Muscle layer of colon (tissue), 2 donors: ENCODE results near the gene NARF.

Experiments used
- H3K27ac ChIP-seq: one replicate; pipeline ENCODE4 v1.7.0; 2013; ENCODE audit warnings: low read depth, mild to moderate bottlenecking, low read length, moderate library complexity
- H3K27me3 ChIP-seq, 2 donors: one replicate each; pipeline ENCODE4 v1.7.0; 2013; ENCODE audit warnings: low read length in 2 of 2, mild to moderate bottlenecking in 2 of 2; ENCODE audit not compliant: insufficient read depth in 2 of 2, control insufficient read depth in 1 of 2
- H3K36me3 ChIP-seq: one replicate; pipeline ENCODE4 v1.7.0; 2013; ENCODE audit warnings: mild to moderate bottlenecking, low read length; ENCODE audit not compliant: insufficient read depth
- H3K4me1 ChIP-seq: one replicate; pipeline ENCODE4 v1.7.0; 2013; ENCODE audit warnings: mild to moderate bottlenecking, low read length; ENCODE audit not compliant: insufficient read depth
- H3K4me3 ChIP-seq, 2 donors: one replicate each; pipeline ENCODE4 v1.7.0; 2013; ENCODE audit warnings: low read length in 2 of 2, low read depth in 1 of 2, mild to moderate bottlenecking in 1 of 2, moderate library complexity in 1 of 2
- H3K9ac ChIP-seq: one replicate; pipeline ENCODE4 v1.7.0; 2013; ENCODE audit warnings: low read length
- H3K9me3 ChIP-seq: one replicate; pipeline ENCODE4 v1.7.0; 2013; ENCODE audit warnings: mild to moderate bottlenecking, low read length
- donor health status: abdominal sarcoma.
- donor health status: Adenocarcinoma of cecum.

NARF gene

GRCh38 chr17:82416771-82417170 is 41.8 kb upstream of the NARF start:
- H3K4me3 ChIP-seq, result no peak overlapping the region
- H3K36me3 ChIP-seq, result no peaks in the 10 kb centered on the region
- peaks cover 11% of the 10 kb centered on the region for H3K4me1 ChIP-seq
- no peaks in the 10 kb centered on the region for H3K27me3 ChIP-seq
- H3K9me3 ChIP-seq, result no peaks in the 10 kb centered on the region
- no peak overlapping the region for H3K9ac ChIP-seq
- no peak overlapping the region for H3K27ac ChIP-seq

DNA sequence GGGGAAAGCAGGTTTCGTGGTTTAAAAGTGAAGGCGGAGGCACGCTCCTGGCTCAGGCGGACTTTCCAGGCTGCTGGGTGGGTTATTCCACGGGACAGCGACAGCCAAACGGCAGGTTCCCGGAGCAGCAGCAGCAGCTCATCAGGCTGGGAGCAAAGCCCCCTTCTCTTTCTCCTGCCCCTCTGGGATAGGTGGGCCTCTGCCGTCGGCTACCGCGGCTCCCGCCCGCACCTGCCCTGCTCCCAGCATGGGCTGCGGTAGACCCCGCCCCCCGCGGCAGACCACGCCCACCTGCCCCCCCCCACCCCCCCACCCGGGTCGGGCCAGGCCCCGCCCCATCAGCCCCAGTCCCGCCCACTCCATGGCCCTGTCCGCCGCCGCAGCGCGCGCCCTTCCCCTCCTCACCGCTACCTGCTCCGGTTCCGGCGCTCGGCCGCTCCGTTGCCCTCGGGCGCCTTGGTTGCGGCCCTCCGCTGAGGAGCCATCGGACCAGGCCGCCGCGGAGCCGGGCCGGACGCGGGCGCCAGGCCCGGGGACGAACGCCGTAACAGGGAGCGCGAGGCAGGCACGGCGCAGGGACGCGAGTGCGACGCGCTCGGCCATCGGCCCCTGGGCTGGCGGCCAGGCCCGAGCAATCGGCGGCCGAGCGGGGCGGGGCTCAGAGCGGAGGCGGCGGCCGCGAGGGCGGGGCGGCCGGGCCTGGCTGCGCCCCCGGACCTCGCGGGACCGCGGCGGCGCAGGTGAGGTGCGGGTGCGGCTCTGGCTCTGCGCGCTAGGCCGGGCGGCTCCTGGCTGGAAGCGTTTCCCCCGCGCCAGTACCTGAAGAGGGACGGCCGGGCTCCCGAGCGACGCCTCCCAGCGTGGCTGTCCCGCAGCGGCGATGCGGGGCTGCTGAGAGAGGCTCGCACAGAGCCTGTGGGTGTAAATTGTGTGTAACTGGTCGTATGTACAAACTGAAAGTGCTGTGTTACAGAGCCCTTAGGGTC is 40.2 kb upstream of the NARF start, which contains the start of the genes HEXD and OGFOD3:
TSS of gene HEXD (plus strand) at position 347 of the 986 bp plus-strand sequence. CDS start 1,453 bp downstream, outside the sequence.
TSS of gene OGFOD3 (minus strand) at position 586 of the 986 bp plus-strand sequence. CDS start at position 485, 101 bp downstream.
- peak within 1 kb of the TSS; percentile 63 for H3K27ac ChIP-seq
- peak within 1 kb of the TSS; percentile 56 to 94 for H3K4me3 ChIP-seq
- H3K27me3 ChIP-seq, result no peaks in the 10 kb centered on the region
- no peak within 1 kb of the TSS for H3K9ac ChIP-seq
- H3K9me3 ChIP-seq, result no peaks in the 10 kb centered on the region
- peaks cover 11% of the 10 kb centered on the region for H3K4me1 ChIP-seq
- no peaks in the 10 kb centered on the region for H3K36me3 ChIP-seq

GRCh38 chr17:82419540-82419939 is 39.0 kb upstream of the NARF start:
- Histone ChIP-seq H3K4me3 (no peak overlapping the region), H3K4me1 (peaks cover 11% of the 10 kb centered on the region), H3K27ac (no peak overlapping the region), H3K9me3 (no peaks in the 10 kb centered on the region), H3K9ac (no peak overlapping the region), H3K27me3 (no peaks in the 10 kb centered on the region), H3K36me3 (no peaks in the 10 kb centered on the region)

- Histone ChIP-seq H3K9me3 (no peaks in the 10 kb centered on the region), H3K36me3 (no peaks in the 10 kb centered on the region), H3K4me3 (no peak overlapping the region), H3K4me1 (peaks cover 2% of the 10 kb centered on the region), H3K9ac (no peak overlapping the region), H3K27ac (no peak overlapping the region), H3K27me3 (no peaks in the 10 kb centered on the region)
These were observed 34.3 kb upstream of the NARF start for GRCh38 chr17:82424001-82424862.

- Histone ChIP-seq H3K4me1 (no peaks in the 10 kb centered on the region), H3K9me3 (no peaks in the 10 kb centered on the region), H3K27me3 (no peaks in the 10 kb centered on the region), H3K36me3 (no peaks in the 10 kb centered on the region), H3K4me3 (no peak overlapping the region), H3K27ac (no peak overlapping the region), H3K9ac (no peak overlapping the region)
These were observed 33.7 kb upstream of the NARF start for GRCh38 chr17:82424863-82425159.

DNA sequence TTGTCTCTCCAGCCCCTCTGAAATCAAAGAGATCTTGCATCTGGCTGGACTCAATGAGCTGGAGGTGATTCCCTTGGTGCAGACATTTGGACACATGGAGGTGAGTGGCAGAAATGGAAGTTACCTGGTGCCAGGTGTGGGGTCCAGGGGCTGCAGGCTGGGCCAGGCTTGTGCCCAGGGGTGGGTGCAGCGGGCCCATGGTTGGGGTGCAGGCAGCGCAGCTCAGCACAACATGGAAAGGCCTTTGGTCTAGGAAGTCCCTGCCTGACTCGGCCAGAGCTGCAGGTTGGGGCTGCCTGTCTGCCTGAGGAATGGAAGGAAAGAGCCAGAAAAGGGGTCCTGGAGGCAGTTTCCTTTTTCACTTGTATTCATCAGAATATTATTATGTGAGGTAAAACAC is 30.0 kb upstream of the NARF start:
- H3K9me3 ChIP-seq, result no peaks in the 10 kb centered on the region
- H3K9ac ChIP-seq, result no peak overlapping the region
- H3K4me3 ChIP-seq, result no peak overlapping the region
- H3K27ac ChIP-seq, result no peak overlapping the region
- no peaks in the 10 kb centered on the region for H3K4me1 ChIP-seq
- H3K36me3 ChIP-seq, result no peaks in the 10 kb centered on the region
- no peaks in the 10 kb centered on the region for H3K27me3 ChIP-seq

DNA sequence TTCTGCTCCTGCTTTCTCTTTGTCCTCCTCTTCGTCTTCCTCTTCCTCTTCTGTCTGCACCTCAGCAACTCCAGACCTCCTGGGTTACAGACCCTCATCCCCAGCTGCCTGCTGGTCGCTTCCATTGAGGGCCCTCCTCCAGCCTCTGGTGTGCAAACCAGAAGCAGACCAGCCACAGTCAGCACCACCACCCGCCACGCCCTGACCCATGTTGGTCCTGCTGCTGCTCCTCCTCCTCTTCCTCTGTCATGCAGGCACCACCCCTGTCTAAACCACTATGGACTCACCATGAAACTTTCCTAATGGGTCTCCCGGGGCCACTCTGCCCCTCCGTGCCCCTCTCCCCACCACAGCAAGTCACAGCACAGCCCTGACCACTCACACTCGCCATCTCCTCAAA is 28.7 kb upstream of the NARF start:
- Histone ChIP-seq H3K27ac (no peak overlapping the region), H3K4me3 (no peak overlapping the region), H3K9ac (no peak overlapping the region), H3K4me1 (no peaks in the 10 kb centered on the region), H3K9me3 (no peaks in the 10 kb centered on the region), H3K36me3 (no peaks in the 10 kb centered on the region), H3K27me3 (no peaks in the 10 kb centered on the region)

- H3K4me1 ChIP-seq, result no peaks in the 10 kb centered on the region
- no peaks in the 10 kb centered on the region for H3K27me3 ChIP-seq
- H3K9me3 ChIP-seq, result no peaks in the 10 kb centered on the region
- no peak overlapping the region for H3K4me3 ChIP-seq
- H3K36me3 ChIP-seq, result no peaks in the 10 kb centered on the region
- no peak overlapping the region for H3K9ac ChIP-seq
- no peak overlapping the region for H3K27ac ChIP-seq
These were observed 26.5 kb upstream of the NARF start for GRCh38 chr17:82432017-82432416.

DNA sequence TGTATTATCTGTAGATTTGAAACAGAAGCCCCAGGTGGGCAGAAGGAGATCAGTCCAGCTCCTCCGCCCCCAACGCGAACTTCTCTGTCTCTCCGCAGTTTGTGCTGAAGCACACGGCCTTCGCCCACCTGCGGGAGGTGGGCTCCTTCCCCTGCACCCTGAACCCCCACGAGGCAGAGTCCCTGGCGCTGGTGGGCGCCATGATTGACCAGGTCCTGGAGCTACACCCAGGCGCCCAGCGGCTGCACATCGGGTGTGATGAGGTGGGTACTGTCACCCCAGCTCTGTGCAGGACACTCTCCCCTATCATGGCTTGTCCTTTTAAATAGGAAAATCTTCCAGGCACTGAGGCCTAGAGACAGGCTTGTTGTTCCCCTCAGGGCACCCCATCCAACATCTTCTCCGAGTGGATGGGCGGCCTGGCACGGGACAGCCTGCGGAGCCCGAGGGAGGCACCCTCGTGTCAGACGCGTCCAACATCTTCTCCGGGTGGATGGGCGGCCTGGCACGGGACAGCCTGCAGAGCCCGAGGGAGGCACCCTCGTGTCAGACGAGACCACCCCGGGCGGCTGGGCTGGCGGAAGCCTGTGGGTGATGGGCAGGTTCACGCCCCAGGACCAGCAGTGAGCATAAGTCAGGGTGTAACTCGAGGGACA is 24.9 kb upstream of the NARF start:
- Histone ChIP-seq H3K9ac (no peak overlapping the region), H3K36me3 (no peaks in the 10 kb centered on the region), H3K4me3 (no peak overlapping the region), H3K4me1 (no peaks in the 10 kb centered on the region), H3K9me3 (no peaks in the 10 kb centered on the region), H3K27ac (no peak overlapping the region), H3K27me3 (no peaks in the 10 kb centered on the region)

GRCh38 chr17:82434216-82434565 is 24.4 kb upstream of the NARF start:
- no peak overlapping the region for H3K27ac ChIP-seq
- no peak overlapping the region for H3K4me3 ChIP-seq
- no peaks in the 10 kb centered on the region for H3K27me3 ChIP-seq
- H3K4me1 ChIP-seq, result no peaks in the 10 kb centered on the region
- H3K36me3 ChIP-seq, result no peaks in the 10 kb centered on the region
- no peaks in the 10 kb centered on the region for H3K9me3 ChIP-seq
- no peak overlapping the region for H3K9ac ChIP-seq

DNA sequence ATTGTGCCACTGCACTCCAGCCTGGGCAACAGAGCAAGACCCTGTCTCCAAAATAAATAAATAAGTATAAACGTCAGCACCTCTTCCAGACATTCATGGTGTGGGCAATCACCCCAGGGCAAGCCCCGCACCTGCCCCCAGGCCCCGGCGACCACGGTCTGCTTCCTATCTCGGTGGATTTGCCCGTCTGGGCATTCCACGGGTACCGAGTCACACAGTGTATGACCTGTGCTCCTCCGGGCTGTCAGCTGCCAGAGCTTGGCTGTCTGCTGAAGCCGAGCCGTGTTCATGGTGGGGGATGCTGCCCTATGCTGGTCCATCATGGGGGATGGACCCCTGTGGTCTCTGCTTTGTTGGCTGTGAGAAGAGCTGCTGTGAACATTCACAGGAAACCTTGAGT is 23.4 kb upstream of the NARF start:
- Histone ChIP-seq H3K9me3 (no peaks in the 10 kb centered on the region), H3K27me3 (no peaks in the 10 kb centered on the region), H3K4me1 (no peaks in the 10 kb centered on the region), H3K9ac (no peak overlapping the region), H3K4me3 (no peak overlapping the region), H3K36me3 (no peaks in the 10 kb centered on the region), H3K27ac (no peak overlapping the region)
